ENCODE measurements around the gene DNAJC11.
"Not testable (repeated sequence)": the region's sequence is repeated elsewhere in the genome, so short reads cannot be mapped to it uniquely, and the experiment has no call there.

The DNAJC11 gene

GRCh38 chr1:6703016-6703415 lies 1.4 kb upstream of the DNAJC11 start:
- no peak overlapping the region for H3K27ac ChIP-seq
- H3K36me3 ChIP-seq (replicated peaks) = no peaks in the 10 kb centered on the region
- in situ Hi-C loops (cut with HindIII; ENCODE audit: low pct_ligation_motif_present, low sequenced_read_pairs) = loop anchor here (25.0 kb wide), 2 partner anchors 184 to 509 kb away; no protein-coding TSS in a partner anchor
- no peaks in the 10 kb centered on the region for H3K27me3 ChIP-seq (replicated peaks)
- no peak overlapping the region for H3K4me3 ChIP-seq (ENCODE audit: low read depth, low read length)
- TF ChIP-seq CTCF (IDR thresholded peaks at IDR 0.05; ENCODE audit: low read depth, low read length, missing control alignments) = no peak
- no peak for DNase-seq

- no peak for DNase-seq
- H3K36me3 ChIP-seq (replicated peaks) = no peaks in the 10 kb centered on the region
- no peaks in the 10 kb centered on the region for H3K27me3 ChIP-seq (replicated peaks)
- TF ChIP-seq CTCF (IDR thresholded peaks at IDR 0.05; ENCODE audit: low read depth, low read length, missing control alignments) = no peak
- in situ Hi-C loops (cut with HindIII; ENCODE audit: low pct_ligation_motif_present, low sequenced_read_pairs) = loop anchor here (25.0 kb wide), 2 partner anchors 186 to 511 kb away; no protein-coding TSS in a partner anchor
- H3K27ac ChIP-seq = peak overlapping the region; percentile 86
- peak overlapping the region; percentile 98 for H3K4me3 ChIP-seq (ENCODE audit: low read depth, low read length)
Observed at GRCh38 chr1:6700853-6701436, 671 bp downstream of the DNAJC11 start.

- not testable (repeated sequence) for H3K4me3 ChIP-seq (ENCODE audit: low read depth, low read length); H3K27me3 ChIP-seq (replicated peaks); H3K27ac ChIP-seq; H3K36me3 ChIP-seq (replicated peaks); DNase-seq
- in situ Hi-C loops (cut with HindIII; ENCODE audit: low pct_ligation_motif_present, low sequenced_read_pairs) = loop anchor here (25.0 kb wide), 2 partner anchors 187 to 512 kb away; no protein-coding TSS in a partner anchor
Observed at GRCh38 chr1:6699915-6700314, 1.7 kb downstream of the DNAJC11 start.

- in situ Hi-C loops (cut with HindIII; ENCODE audit: low pct_ligation_motif_present, low sequenced_read_pairs) = no loop called here
Observed at GRCh38 chr1:6695868-6696267, 5.7 kb downstream of the DNAJC11 start.

GRCh38 chr1:6694121-6694713 lies 7.4 kb downstream of the DNAJC11 start:
- no peak for TF ChIP-seq CTCF (IDR thresholded peaks at IDR 0.05; ENCODE audit: low read depth, low read length, missing control alignments)
- Histone ChIP-seq H3K4me3 (ENCODE audit: low read depth, low read length) (no peak overlapping the region), H3K27ac (no peak overlapping the region), H3K36me3 (replicated peaks) (no peaks in the 10 kb centered on the region), H3K27me3 (replicated peaks) (no peaks in the 10 kb centered on the region)
- in situ Hi-C loops (cut with HindIII; ENCODE audit: low pct_ligation_motif_present, low sequenced_read_pairs) = no loop called here
- no peak for DNase-seq

More at GRCh38 chr1:6695868-6696267, 5.7 kb downstream of the DNAJC11 start:
- H3K27me3 ChIP-seq (replicated peaks) = no peaks in the 10 kb centered on the region
- DNase-seq = peak; percentile 29
- no peak for TF ChIP-seq CTCF (IDR thresholded peaks at IDR 0.05; ENCODE audit: low read depth, low read length, missing control alignments)
- no peak overlapping the region for H3K27ac ChIP-seq
- no peak overlapping the region for H3K4me3 ChIP-seq (ENCODE audit: low read depth, low read length)
- H3K36me3 ChIP-seq (replicated peaks) = no peaks in the 10 kb centered on the region

- no peak overlapping the region for H3K4me3 ChIP-seq (ENCODE audit: low read depth, low read length)
- no peak for TF ChIP-seq CTCF (IDR thresholded peaks at IDR 0.05; ENCODE audit: low read depth, low read length, missing control alignments)
- H3K36me3 ChIP-seq (replicated peaks) = no peaks in the 10 kb centered on the region
- H3K27ac ChIP-seq = no peak overlapping the region
- no peaks in the 10 kb centered on the region for H3K27me3 ChIP-seq (replicated peaks)
- no peak for DNase-seq
- in situ Hi-C loops (cut with HindIII; ENCODE audit: low pct_ligation_motif_present, low sequenced_read_pairs) = no loop called here
Observed at GRCh38 chr1:6692956-6693355, 8.7 kb downstream of the DNAJC11 start.

All from brain microvascular endothelial cell (primary cell).